Measurements from ENCODE around the gene NOP53. TPM values are rescaled to one million over a fixed set of nuclear protein-coding genes. Genes with fewer than 3 reads are reported as not detected.

NOP53 gene
- total and polyA plus RNA-seq, 8 donors: 130 to 557 (median 454) TPM

DNA sequence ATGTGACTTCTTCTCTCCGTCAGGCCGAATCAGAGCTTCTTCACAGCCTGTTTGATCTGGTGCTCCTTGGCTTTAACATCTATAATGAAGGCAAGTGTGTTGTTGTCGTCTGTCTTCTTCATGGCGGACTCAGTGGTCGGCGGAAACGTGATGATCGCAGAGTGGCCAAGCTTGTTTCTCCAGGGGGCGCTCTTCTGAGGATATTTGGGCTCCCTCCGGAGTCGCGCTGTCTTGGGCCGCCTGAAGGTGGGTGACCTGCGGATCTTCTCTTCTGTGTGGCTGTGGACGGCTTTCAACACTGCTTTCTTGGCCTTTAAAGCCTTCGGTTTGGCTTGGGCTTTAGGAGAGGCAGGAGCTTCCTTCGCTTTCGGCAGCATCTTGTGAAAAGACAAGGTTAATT lies 49.2 kb downstream of the NOP53 start:
- ATAC-seq (no peak), DNase-seq (no peak)
- H3K27me3 ChIP-seq: no peaks in the 10 kb centered on the region
- H3K9me3 ChIP-seq: no peaks in the 10 kb centered on the region
- H3K36me3 ChIP-seq: no peaks in the 10 kb centered on the region
- intact Hi-C loops (cut with DNase I): no loop called here
- no peak for TF ChIP-seq CTCF (IDR thresholded peaks at IDR 0.05)
- H3K4me3 ChIP-seq: no peak overlapping the region
- no peaks in the 10 kb centered on the region for H3K4me1 ChIP-seq
- no peak overlapping the region for H3K27ac ChIP-seq

DNA sequence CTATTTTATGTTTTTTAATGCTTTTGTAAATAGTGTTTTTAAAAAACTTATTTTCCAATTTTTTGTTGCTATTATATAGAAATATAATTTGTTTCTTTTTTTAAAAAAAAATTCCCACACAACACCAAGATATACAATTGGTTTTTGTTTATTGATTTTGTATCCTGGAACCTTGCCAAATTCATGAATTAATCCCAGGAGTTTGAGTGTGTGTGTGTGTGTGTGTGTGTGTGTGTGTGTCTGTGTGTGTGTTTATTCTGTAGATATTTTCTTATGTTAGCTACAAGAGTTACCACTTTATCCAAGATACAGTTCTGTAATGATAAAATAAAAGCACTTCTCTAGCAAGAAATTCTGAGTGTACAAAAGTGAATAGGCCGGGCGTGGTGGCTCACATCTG lies 51.4 kb downstream of the NOP53 start:
- Histone ChIP-seq H3K4me3 (no peak overlapping the region), H3K27me3 (no peaks in the 10 kb centered on the region), H3K36me3 (no peaks in the 10 kb centered on the region), H3K4me1 (no peaks in the 10 kb centered on the region), H3K27ac (no peak overlapping the region), H3K9me3 (peaks cover 0 to 5% of the 10 kb centered on the region in 2 donors)
- TF ChIP-seq CTCF (IDR thresholded peaks at IDR 0.05): no peak
- intact Hi-C loops (cut with DNase I): no loop called here
- no peak for DNase-seq
- ATAC-seq: no peak

- Histone ChIP-seq H3K4me3 (no peak overlapping the region), H3K27ac (no peak overlapping the region), H3K4me1 (no peaks in the 10 kb centered on the region), H3K27me3 (no peaks in the 10 kb centered on the region), H3K36me3 (no peaks in the 10 kb centered on the region), H3K9me3 (peaks cover 0 to 5% of the 10 kb centered on the region in 2 donors)
- ATAC-seq: no peak
- no peak for TF ChIP-seq CTCF (IDR thresholded peaks at IDR 0.05)
- intact Hi-C loops (cut with DNase I): no loop called here
- no peak for DNase-seq
Observed at GRCh38 chr19:47797996-47798903, 52.9 kb downstream of the NOP53 start.

DNA sequence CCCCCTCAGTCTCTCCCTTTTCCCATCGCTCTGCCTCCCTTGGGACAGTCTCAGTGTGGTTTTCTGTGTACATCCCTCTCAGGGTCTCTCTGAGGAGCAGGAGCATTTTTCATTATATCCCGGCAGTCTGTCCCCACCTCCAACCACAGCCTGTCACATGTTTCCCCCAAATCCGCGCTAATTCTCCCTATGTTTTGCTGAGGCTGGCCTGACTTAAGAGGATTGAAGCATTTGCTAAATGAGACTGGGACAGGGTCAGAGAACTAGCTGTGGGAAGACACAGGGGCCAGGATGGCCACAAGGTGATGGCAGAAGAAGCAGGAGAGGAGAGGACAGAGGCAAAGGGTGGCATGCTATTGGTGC lies 53.5 kb downstream of the NOP53 start:
- no peak for DNase-seq
- peaks cover 0 to 5% of the 10 kb centered on the region in 2 donors for H3K9me3 ChIP-seq
- H3K27ac ChIP-seq: no peak overlapping the region
- ATAC-seq: no peak
- no peak for TF ChIP-seq CTCF (IDR thresholded peaks at IDR 0.05)
- H3K27me3 ChIP-seq: no peaks in the 10 kb centered on the region
- intact Hi-C loops (cut with DNase I): no loop called here
- H3K4me1 ChIP-seq: no peaks in the 10 kb centered on the region
- H3K4me3 ChIP-seq: no peak overlapping the region
- H3K36me3 ChIP-seq: no peaks in the 10 kb centered on the region

DNA sequence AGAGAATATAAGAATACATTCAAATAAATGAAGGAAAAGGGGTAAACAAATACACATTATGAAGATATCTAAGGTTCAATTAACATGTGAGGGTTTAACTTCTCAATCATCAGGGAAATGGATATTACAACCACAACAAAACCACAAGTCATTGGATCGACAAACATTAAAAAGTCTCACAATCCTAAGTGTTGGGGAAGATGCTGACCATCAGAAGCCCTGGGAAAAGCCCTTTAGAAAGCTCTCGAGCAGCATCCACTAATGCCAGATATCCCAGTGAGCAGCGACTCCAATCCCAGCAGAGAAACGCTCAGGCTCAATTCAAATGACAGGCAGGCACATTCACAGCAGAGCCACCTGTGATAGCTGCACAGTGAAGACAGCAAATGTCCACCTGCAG lies 55.9 kb downstream of the NOP53 start:
- intact Hi-C loops (cut with DNase I): no loop called here
- TF ChIP-seq CTCF (IDR thresholded peaks at IDR 0.05): no peak

More for the DNA sequence above, 55.9 kb downstream of the NOP53 start:
- no peaks in the 10 kb centered on the region for H3K4me1 ChIP-seq
- no peak for ATAC-seq
- H3K36me3 ChIP-seq: no peaks in the 10 kb centered on the region
- H3K27ac ChIP-seq: no peak overlapping the region
- H3K4me3 ChIP-seq: no peak overlapping the region
- peaks cover 0 to 5% of the 10 kb centered on the region in 2 donors for H3K9me3 ChIP-seq
- peaks cover 0 to 9% of the 10 kb centered on the region in 2 donors for H3K27me3 ChIP-seq
- no peak for DNase-seq

Data from left lung (tissue), 10 donors.